SK-N-SH treated with all-trans-retinoic acid at 6 μM for 48 hours (cell line): ENCODE data around the gene DHRS3.
"Not testable (repeated sequence)": the region's sequence is repeated elsewhere in the genome, so short reads cannot be mapped to it uniquely, and the experiment has no call there.

Source experiments
- ATAC-seq: fragments of 200-7000 bp; cut with Tn5 transposase; 3 replicates; pipeline ENCODE4 v1.9.1; 2020; ENCODE audit warnings: mild to moderate bottlenecking, moderate library complexity
- ARNTL ChIP-seq: fragments of 450-650 bp; formaldehyde crosslinking; IDR thresholded peaks from 2 replicates; pipeline ENCODE4 v1.5.0; 2020; ENCODE audit warnings: low read depth, mild to moderate bottlenecking, moderate library complexity, borderline replicate concordance
- BACH2 ChIP-seq: fragments of 250-450 bp; sonication (Bioruptor Pico); IDR thresholded peaks from 2 replicates; pipeline ENCODE4 v1.9.0; 2021; ENCODE audit warnings: mild to moderate bottlenecking, borderline replicate concordance
- CREB5 ChIP-seq: fragments of 250-450 bp; sonication (Bioruptor Pico); IDR thresholded peaks from 2 replicates; pipeline ENCODE4 v1.5.1; 2020; ENCODE audit warnings: low read depth, mild to moderate bottlenecking, moderate library complexity
- CSDC2 ChIP-seq: fragments of 250-450 bp; sonication (Bioruptor Pico); IDR thresholded peaks from 2 replicates; pipeline ENCODE4 v1.5.0; 2020; ENCODE audit warnings: mild to moderate bottlenecking, moderate library complexity
- CSRNP3 ChIP-seq: fragments of 250-450 bp; sonication (Bioruptor Pico); IDR thresholded peaks from 2 replicates; pipeline ENCODE4 v1.5.1; 2021; ENCODE audit warnings: mild to moderate bottlenecking, moderate library complexity
- ESRRG ChIP-seq: fragments of 250-450 bp; sonication (Bioruptor Pico); IDR thresholded peaks from 2 replicates; pipeline ENCODE4 v1.6.1; 2021; ENCODE audit warnings: mild to moderate bottlenecking
- GLIS3 ChIP-seq: fragments of 250-450 bp; sonication (Bioruptor Pico); IDR thresholded peaks from 2 replicates; pipeline ENCODE4 v1.5.0; 2020; ENCODE audit warnings: mild to moderate bottlenecking, moderate library complexity
- ISL1 ChIP-seq: fragments of 250-450 bp; sonication (Bioruptor Pico); IDR thresholded peaks from 2 replicates; pipeline ENCODE4 v2.1.2; 2022; ENCODE audit warnings: mild to moderate bottlenecking, moderate library complexity
- OSR1 ChIP-seq: fragments of 250-450 bp; sonication (Bioruptor Pico); IDR thresholded peaks from 2 replicates; pipeline ENCODE4 v1.8.0; 2022; ENCODE audit warnings: moderate library complexity, mild to moderate bottlenecking, inconsistent platforms
- PATZ1 ChIP-seq: fragments of 250-450 bp; sonication (Bioruptor Pico); IDR thresholded peaks from 2 replicates; pipeline ENCODE4 v1.8.0; 2020; ENCODE audit warnings: mild to moderate bottlenecking, moderate library complexity, borderline replicate concordance
- POU6F1 ChIP-seq: fragments of 250-450 bp; sonication (Bioruptor Pico); IDR thresholded peaks from 2 replicates; pipeline ENCODE4 v1.8.0; 2021; ENCODE audit warnings: low read depth, mild to moderate bottlenecking, moderate library complexity, borderline replicate concordance
- PPARA ChIP-seq: fragments of 250-450 bp; sonication (Bioruptor Pico); IDR thresholded peaks from 2 replicates; pipeline ENCODE4 v1.5.0; 2020; ENCODE audit warnings: mild to moderate bottlenecking, borderline replicate concordance
- RARB ChIP-seq: fragments of 250-450 bp; sonication (Bioruptor Pico); IDR thresholded peaks from 2 replicates; pipeline ENCODE4 v1.8.0; 2021; ENCODE audit warnings: mild to moderate bottlenecking, moderate library complexity
- SNAI2 ChIP-seq: fragments of 250-450 bp; sonication (Bioruptor Pico); IDR thresholded peaks from 2 replicates; pipeline ENCODE4 v1.5.0; 2020; ENCODE audit warnings: mild to moderate bottlenecking, moderate library complexity
- TCF4 ChIP-seq: fragments of 250-450 bp; sonication (Bioruptor Pico); IDR thresholded peaks from 2 replicates; pipeline ENCODE4 v1.8.0; 2021; ENCODE audit warnings: mild to moderate bottlenecking, moderate library complexity, borderline replicate concordance
- TOX ChIP-seq: fragments of 250-450 bp; sonication (Bioruptor Pico); IDR thresholded peaks from 2 replicates; pipeline ENCODE4 v1.8.0; 2021; ENCODE audit warnings: mild to moderate bottlenecking, moderate library complexity, borderline replicate concordance
- TSHZ2 ChIP-seq: fragments of 250-450 bp; sonication (Bioruptor Pico); IDR thresholded peaks from 2 replicates; pipeline ENCODE4 v1.5.0; 2020; ENCODE audit warnings: mild to moderate bottlenecking, moderate library complexity
- ZC3H10 ChIP-seq: fragments of 250-450 bp; sonication (Bioruptor Pico); IDR thresholded peaks from 2 replicates; pipeline ENCODE4 v1.5.1; 2021; ENCODE audit warnings: mild to moderate bottlenecking, moderate library complexity
- ZFP3 ChIP-seq: fragments of 250-450 bp; sonication (Bioruptor Pico); IDR thresholded peaks from 2 replicates; pipeline ENCODE4 v1.5.0; 2020; ENCODE audit warnings: mild to moderate bottlenecking, moderate library complexity
- ZFP30 ChIP-seq: fragments of 450-650 bp; formaldehyde crosslinking; IDR thresholded peaks from 2 replicates; pipeline ENCODE4 v1.5.0; 2022; ENCODE audit warnings: mild to moderate bottlenecking, moderate library complexity
- ZNF565 ChIP-seq: fragments of 450-650 bp; formaldehyde crosslinking; conservative IDR thresholded peaks from 2 replicates; pipeline ENCODE4 v1.5.0; 2020; ENCODE audit warnings: low read depth, mild to moderate bottlenecking, moderate library complexity
- ZNF70 ChIP-seq: fragments of 450-650 bp; formaldehyde crosslinking; IDR thresholded peaks from 2 replicates; pipeline ENCODE4 v1.5.0; 2020; ENCODE audit warnings: mild to moderate bottlenecking, moderate library complexity
- ZNF8 ChIP-seq: fragments of 450-650 bp; formaldehyde crosslinking; IDR thresholded peaks from 2 replicates; pipeline ENCODE4 v1.5.0; 2020; ENCODE audit warnings: mild to moderate bottlenecking, moderate library complexity

Gene DHRS3

GRCh38 chr1:12525311-12526181, 92.5 kb downstream of the DHRS3 start:
- no peak; the same call in 2 of the 3 replicates for ATAC-seq
- no peak for TF ChIP-seq TCF4 (CRISPR knock-in tag)
- TF ChIP-seq ZFP3 (CRISPR knock-in tag): no peak
- TF ChIP-seq ARNTL (CRISPR knock-in tag): no peak
- TF ChIP-seq ZFP30 (CRISPR knock-in tag): no peak
- no peak for TF ChIP-seq ZNF8 (CRISPR knock-in tag)
- no peak for TF ChIP-seq BACH2 (CRISPR knock-in tag)
- TF ChIP-seq ISL1 (CRISPR knock-in tag): no peak
- TF ChIP-seq ESRRG (CRISPR knock-in tag): no peak
- no peak for TF ChIP-seq CSDC2
- TF ChIP-seq GLIS3 (CRISPR knock-in tag): no peak
- TF ChIP-seq ZNF70 (CRISPR knock-in tag): no peak
- TF ChIP-seq CREB5 (CRISPR knock-in tag): no peak
- TF ChIP-seq RARB (CRISPR knock-in tag): no peak
- no peak for TF ChIP-seq PATZ1 (CRISPR knock-in tag)
- no peak for TF ChIP-seq CSRNP3
- TF ChIP-seq ZC3H10 (CRISPR knock-in tag): no peak
- TF ChIP-seq, all 23 proteins: peak for 0

GRCh38 chr1:12524266-12524665, 93.7 kb downstream of the DHRS3 start:
- ATAC-seq: no peak
- TF ChIP-seq ESRRG (CRISPR knock-in tag) (no peak), ZNF565 (no peak), TCF4 (CRISPR knock-in tag) (no peak), BACH2 (CRISPR knock-in tag) (no peak), ISL1 (CRISPR knock-in tag) (no peak), CREB5 (CRISPR knock-in tag) (no peak), POU6F1 (CRISPR knock-in tag) (no peak), ZFP3 (CRISPR knock-in tag) (no peak), ZC3H10 (CRISPR knock-in tag) (no peak), ZNF70 (CRISPR knock-in tag) (no peak), TOX (no peak), TSHZ2 (no peak), OSR1 (CRISPR knock-in tag) (no peak), SNAI2 (CRISPR knock-in tag) (no peak), CSDC2 (no peak), ZFP30 (CRISPR knock-in tag) (no peak), PPARA (CRISPR knock-in tag) (no peak), ARNTL (CRISPR knock-in tag) (no peak)

- ATAC-seq: not testable (repeated sequence)
Measured at GRCh38 chr1:12522780-12523179, 95.2 kb downstream of the DHRS3 start.
